Measurements from ENCODE around the gene ZNF619.
"Not testable (repeated sequence)": the region's sequence is repeated elsewhere in the genome, so short reads cannot be mapped to it uniquely, and the experiment has no call there.

The ZNF619 gene

GRCh38 chr3:40456940-40457823 is 19.7 kb upstream of the ZNF619 start, which contains the start of gene RPL14:
Gene RPL14, plus strand, starts transcription at chr3:40457339. Its CDS starts 133 bp downstream, at chr3:40457472.
- H3K4me3 ChIP-seq (ENCODE audit: low read depth, low read length) = peak within 1 kb of the TSS; percentile 87

DNA sequence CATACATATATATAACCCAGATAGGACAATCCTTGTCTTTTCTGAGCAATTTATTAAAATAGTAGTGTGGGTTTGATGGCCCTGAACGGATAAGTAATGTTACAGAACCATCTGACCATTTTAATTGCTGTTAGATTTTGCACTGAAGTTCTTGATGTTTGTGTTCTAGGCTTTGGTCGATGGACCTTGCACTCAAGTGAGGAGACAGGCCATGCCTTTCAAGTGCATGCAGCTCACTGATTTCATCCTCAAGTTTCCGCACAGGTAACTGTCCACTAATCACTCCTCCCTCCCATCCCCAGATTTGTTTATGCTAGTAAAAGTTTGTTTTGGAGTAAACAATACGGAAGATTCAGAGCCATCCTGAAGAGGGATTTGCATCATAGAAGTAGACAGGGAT is 18.4 kb upstream of the ZNF619 start:
- TF ChIP-seq, protein P1, sequence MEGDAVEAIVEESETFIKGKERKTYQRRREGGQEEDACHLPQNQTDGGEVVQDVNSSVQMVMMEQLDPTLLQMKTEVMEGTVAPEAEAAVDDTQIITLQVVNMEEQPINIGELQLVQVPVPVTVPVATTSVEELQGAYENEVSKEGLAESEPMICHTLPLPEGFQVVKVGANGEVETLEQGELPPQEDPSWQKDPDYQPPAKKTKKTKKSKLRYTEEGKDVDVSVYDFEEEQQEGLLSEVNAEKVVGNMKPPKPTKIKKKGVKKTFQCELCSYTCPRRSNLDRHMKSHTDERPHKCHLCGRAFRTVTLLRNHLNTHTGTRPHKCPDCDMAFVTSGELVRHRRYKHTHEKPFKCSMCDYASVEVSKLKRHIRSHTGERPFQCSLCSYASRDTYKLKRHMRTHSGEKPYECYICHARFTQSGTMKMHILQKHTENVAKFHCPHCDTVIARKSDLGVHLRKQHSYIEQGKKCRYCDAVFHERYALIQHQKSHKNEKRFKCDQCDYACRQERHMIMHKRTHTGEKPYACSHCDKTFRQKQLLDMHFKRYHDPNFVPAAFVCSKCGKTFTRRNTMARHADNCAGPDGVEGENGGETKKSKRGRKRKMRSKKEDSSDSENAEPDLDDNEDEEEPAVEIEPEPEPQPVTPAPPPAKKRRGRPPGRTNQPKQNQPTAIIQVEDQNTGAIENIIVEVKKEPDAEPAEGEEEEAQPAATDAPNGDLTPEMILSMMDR (IDR thresholded peaks at IDR 0.05; ENCODE audit: low read depth, low read length) = no peak
- peak overlapping the region; percentile 87 for H3K4me3 ChIP-seq (ENCODE audit: low read depth, low read length)

More at GRCh38 chr3:40456940-40457823, 19.7 kb upstream of the ZNF619 start, which contains the start of gene RPL14:
- TF ChIP-seq, protein P1 (IDR thresholded peaks at IDR 0.05; ENCODE audit: low read depth, low read length) = no peak

- H3K4me3 ChIP-seq (ENCODE audit: low read depth, low read length) = not testable (repeated sequence)
Measured at GRCh38 chr3:40460481-40460880, 16.4 kb upstream of the ZNF619 start.

DNA sequence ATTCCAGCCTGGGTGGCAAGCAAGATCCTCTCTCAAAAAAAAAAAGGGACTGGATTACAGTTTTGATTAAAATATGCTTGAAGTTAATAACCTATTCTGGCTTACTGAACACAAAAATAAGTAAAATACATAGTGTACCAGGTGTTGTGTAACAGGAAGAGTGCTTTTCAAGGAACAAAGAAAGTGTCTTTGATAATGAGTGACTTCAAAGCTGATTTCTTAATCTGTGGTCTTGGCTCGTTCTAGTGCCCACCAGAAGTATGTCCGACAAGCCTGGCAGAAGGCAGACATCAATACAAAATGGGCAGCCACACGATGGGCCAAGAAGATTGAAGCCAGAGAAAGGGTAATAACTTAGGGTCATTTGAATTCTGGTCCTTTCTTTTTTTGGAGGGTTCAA is 15.8 kb upstream of the ZNF619 start:
- TF ChIP-seq, protein P1 (IDR thresholded peaks at IDR 0.05; ENCODE audit: low read depth, low read length) = no peak
- no peak overlapping the region for H3K4me3 ChIP-seq (ENCODE audit: low read depth, low read length)

GRCh38 chr3:40462838-40463237 is 14.1 kb upstream of the ZNF619 start:
- H3K4me3 ChIP-seq (ENCODE audit: low read depth, low read length) = not testable (repeated sequence)

DNA sequence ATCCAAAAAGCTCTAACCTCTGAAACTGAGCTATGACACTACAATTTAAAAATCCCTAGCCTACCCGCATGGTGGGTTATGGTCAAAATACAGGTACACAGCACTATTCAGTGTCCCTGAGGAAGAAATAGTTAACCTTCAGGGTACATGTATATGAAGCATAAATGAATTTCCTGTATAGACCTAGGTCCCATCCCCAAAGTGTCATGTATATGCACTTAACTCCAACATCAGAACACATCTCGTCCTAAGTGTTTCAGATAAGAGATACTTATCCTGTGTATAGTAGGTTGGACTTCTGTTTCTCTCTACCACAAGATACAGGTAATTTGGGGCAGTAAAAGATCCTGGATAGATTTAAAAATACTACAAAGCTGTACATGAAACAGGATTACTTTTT is 13.3 kb upstream of the ZNF619 start:
- TF ChIP-seq, protein P1 (IDR thresholded peaks at IDR 0.05; ENCODE audit: low read depth, low read length) = no peak
- H3K4me3 ChIP-seq (ENCODE audit: low read depth, low read length) = no peak overlapping the region

DNA sequence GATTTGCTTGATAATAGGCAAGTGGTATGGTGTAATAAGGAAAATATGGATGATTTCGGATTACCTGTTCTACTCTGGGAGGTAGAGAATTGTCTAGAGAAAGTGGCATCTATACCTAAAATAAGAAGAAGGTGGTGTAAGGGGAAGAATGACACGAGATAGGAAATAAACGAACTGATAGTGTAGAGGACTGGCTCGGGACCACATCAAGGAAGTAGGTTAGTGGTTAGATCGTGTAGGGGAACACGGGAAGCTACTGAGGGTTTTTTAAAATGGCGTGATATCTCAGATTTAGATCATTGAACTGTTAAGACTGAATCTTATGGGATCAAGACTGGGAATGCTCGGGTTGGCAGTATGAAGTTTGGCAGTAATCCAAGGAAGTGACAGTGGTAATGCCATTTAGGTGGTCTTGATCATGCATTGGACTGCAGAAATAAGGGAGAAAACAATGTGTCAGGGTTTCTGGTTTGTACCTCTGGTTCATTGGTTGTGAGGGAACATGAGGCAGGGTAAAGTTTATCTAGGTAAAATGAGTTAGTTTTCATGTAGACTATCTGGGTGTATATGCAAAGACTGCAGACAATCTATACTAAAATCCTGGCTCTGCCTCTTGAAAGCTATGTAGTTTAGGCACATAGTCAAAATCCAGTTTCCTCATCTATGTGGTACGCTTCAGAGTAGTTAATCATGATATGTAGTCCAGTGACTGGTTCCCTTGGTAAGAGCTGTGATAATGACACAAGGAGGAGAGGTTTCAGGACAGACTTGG is 12.4 kb upstream of the ZNF619 start:
- TF ChIP-seq, protein P1 (IDR thresholded peaks at IDR 0.05; ENCODE audit: low read depth, low read length) = no peak

DNA sequence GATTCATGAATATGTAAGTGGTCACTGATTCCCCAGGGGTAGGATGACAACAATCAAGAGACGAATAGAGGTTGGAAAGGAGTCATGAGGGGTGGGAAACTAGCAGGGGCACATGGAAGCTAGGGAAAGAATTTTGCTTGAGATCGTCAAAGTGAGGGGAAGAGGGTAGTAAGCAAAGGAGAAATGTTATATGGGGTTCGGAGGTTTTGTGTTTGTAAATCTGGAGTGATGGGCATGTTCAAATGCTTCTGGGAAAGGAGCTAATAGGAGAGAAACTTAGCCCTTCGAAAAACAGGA is 11.9 kb upstream of the ZNF619 start:
- H3K4me3 ChIP-seq (ENCODE audit: low read depth, low read length) = no peak overlapping the region
- TF ChIP-seq, protein P1 (IDR thresholded peaks at IDR 0.05; ENCODE audit: low read depth, low read length) = no peak

More for the DNA sequence above, 12.4 kb upstream of the ZNF619 start:
- H3K4me3 ChIP-seq (ENCODE audit: low read depth, low read length) = no peak overlapping the region

Data from WI38 (cell line).